GM21619 (cell line): ENCODE results near the gene NOX3.

Source experiments
- ATAC-seq: cut with Tn5 transposase; IDR thresholded peaks from one replicate; pipeline ENCODE4 v1.9.1; 2021; ENCODE audit not compliant: unreplicated experiment

NOX3 gene

DNA sequence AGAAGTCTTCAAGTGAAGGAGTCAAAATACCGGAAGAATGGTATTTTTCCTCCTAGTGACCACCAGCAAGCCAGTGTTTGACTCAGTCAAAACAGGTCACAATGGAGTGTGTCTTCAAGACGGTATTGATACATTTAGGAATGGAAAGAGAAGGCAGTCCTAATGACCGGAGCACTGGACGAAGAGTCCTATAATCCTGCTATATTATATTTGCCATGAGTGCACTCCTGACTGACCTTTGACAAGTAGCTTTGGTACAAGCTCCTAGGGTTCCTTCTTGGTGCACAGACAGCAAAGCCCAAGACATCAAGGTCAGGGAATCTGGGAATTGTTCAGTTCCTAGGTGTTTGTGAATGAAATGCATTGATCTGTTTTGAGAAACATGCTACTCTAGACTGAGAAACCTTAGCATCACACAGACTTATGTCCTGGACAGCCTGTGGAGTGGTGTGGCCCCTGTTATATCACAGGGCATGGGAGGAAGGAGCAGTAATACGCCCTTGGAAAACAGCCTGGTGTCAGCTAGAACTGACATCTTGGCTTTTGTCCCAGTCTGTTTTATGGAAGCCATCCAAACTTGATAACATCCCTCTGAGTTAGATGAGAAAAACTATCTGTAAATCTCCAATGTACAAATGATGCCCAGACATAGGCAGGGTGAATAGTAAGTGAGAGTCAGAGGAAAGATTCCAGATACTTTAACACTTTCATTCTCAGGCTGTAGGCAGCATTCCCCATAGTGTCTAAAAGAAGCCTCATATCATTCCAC lies 18.5 kb downstream of the NOX3 start:
- ATAC-seq = no peak

DNA sequence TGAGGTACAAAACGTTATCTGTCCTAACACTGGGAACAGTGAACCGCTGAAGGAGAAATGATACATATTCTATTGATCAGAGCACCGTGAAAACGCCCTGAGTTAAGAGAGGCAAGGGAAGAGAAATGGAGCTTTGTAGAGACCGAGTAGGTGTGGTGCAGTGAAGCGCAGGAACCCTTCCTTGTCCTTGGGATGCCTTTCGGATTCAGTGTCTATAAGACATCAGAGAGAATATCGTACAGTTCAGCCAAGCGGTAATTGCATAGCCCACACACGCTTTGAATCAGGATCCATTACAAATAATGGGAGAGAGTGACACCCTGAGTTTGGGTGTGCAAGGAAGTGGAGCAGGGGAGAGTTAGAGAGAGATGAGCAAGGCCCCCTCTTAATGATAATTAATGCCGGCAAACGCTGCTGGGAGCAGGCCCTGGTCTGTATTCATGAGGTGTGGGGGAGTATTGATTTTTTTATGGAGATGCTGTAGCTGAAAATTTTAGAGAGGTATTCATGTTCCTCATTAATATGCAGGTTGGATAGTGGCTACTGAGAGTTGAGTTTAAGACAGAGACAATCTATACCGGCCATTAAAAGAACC lies 20.7 kb downstream of the NOX3 start:
- no peak for ATAC-seq

DNA sequence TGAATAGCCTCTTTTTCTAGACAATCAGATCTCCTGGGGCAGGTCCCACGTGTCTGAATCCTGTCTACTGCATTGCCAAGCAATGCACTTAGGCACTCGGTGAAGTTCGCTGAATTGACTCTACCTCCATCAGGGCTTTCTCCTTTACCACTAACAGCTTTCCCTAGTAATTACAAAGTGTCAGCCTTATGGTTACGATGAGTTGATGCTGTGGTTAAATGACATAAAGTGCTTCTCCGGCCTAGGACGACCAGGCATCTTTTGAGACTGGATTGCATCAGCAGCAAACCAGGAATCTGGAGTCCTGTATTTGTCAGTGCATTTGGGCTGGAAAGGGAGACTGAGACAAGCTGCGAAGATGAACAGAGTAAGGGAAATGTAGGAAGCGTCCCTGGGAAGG lies 21.5 kb downstream of the NOX3 start:
- no peak for ATAC-seq

DNA sequence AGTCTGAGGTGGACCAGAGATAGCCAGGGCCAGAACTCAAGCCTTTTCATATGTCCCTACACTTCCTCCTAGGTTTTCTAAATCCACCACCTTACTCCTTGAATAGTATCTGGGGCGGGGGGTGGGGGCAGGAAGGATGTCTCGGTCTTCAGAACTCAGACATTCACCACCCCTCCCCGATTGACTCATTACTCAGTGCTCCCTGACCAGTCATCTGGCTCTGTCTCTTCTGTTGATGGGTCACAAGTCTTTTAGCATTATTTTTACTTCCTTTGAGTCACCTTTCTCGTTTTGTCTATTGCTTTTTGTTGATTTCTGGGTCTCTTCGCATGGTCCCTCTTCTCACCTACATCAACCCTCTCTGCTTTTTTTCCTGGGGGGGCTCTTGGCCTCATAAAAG lies 23.3 kb downstream of the NOX3 start:
- no peak for ATAC-seq

DNA sequence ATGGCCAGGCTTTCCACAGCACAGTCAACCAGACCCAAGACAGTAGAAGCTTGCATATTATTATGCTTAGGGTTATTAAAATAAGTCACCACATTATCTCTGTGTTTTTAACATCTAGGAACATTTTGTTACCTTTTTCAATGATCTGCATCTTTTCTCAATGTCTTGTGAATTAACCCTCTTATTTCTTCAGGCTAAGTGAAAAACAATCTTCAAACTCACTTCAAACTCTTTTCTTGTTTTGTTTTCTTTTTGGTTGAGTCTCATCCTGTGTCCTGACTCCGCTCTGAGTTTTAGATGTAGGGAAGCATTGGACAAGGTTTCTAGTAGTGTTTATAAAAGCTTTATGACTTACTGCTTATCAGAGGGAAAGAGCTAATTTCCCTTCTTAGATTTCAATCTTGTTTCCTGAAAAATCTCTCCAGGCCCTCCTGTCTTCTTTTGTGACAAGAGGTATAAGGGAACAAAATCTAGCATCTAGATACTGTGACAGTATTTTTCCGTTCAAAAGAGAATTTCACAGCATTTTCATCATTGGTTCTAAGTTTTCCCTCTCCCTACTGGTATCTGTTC lies 26.2 kb downstream of the NOX3 start:
- ATAC-seq = no peak

DNA sequence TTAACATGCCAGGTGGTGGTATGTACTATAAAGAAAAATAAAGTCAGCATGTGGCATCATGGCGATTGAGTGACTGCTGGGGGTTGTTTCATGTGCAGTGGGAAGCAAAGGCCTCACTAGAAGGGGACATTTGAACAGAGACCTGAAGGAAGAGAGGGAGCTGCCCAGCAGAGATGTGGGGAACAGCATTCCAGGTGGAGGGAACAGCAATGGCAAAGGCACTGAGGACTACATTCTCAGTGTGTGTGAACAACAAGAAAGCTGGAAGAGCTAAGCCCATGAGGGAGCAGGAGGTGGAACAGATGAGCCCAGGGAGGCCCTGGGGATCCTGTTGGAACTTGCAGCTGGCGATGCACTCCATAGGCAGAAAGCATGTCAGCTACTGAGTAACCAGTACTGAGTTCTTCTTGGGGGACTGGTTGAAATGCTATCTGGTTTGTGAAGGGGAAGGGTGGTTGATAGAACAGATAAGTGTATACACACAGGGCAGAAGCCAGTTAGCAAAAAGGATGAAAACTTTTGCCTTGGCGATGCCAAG lies 29.2 kb downstream of the NOX3 start:
- ATAC-seq = no peak

DNA sequence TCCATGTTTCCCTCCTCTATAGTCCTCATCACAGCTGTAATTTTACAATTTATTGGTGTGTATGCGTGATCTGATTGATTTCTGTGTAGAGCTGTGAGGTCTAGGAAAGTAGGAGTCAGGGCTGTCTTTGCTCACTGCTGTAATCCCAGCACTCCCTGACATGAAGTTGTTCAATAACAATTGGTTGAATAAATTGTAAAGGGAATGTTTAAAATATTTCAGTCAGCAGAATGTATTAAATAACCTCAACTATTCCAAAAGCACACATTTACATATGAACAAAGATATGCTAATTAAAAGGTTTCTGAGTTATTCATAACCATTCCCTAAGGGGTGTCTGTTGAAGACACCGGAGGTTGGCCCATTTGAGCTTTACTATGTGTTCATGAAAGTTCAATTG lies 31.5 kb downstream of the NOX3 start:
- ATAC-seq = no peak

DNA sequence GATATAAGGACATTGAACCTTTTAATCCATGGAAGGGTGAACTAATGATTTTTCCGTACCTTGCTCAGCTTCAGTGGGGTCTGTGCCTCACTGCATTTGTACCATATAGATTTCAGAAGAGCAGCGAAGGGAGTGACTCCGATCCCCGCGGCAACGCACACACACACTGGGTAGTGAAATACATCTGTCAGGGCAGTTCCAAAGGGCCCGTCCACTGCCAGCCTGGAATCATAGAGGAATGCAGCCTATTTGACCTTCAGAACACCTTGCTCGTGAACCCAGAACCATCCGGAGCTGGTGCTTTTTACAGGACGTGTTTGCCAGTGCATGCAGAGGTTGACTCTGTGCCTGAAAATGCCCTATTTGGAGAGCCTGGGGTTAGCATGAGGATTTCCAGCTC lies 33.0 kb downstream of the NOX3 start:
- no peak for ATAC-seq

DNA sequence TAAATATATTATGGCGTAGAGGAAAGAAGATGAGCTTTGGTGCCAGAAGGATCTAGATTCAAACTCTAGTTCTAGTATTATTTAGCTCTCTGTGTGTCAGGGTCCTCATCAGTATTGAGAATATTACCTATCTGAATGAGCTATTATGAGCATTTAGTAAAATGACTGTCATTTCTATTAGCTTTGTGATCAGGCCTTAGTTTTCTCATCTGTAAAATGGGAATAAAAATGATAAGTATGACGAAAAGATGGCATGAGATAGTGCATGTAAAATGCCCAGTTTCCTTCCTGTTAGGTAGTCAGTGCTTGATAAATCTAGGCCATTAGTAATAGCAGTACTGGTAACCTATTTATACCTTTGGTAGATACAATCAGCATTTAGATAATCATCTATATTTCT lies 35.1 kb downstream of the NOX3 start:
- no peak for ATAC-seq

DNA sequence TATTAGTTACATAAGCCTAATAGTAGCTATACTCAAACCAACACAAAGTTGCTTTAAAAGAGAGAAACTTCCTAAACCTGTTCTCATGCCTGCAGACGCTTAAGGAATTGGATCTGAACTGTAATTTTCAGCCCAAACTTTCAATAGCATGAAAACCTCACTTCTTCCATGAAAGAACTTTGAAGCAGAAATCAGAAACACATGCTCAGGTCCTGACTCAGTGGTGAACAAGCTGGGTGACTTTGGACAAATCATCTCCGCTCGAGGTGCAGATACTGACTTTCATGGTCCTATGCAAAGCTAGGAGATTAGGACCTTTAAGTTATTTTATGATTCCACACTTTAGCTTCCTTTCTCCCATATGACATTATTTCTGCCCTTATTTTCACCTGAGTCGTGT lies 36.5 kb downstream of the NOX3 start:
- ATAC-seq = no peak

DNA sequence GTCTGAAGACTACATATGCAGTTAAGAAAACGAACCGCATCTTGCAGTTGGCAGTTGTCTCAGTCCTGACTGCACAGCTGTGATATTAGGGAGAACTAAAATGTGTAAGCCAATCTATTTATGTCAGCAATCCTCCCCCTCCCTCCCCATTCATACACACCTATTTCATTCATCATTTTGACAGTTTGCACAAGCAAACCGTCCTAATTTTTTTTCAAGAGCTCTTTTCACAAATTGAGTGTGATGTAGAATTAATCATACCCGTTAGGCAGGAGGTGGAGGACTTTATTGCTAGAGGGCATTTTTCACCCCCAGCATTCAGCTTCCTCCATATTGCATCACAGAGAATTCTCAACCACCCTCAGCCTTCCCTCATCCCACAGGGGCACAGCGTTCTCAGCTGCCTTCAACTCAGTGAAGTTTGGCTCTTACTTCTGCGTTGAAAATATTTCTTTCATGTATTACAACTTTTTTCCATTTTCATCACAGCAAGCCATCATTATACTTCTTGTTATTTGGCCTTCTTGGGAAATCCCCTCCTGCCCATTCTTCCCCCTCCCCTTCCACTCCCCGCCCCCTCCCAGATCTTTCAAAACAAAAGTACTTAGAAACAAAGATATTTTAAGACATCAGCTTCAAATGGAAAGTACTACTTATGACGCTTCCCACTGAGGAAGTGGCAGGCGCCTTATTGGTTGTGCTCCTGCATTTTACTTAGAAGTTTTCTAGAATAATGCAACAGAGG lies 37.5 kb downstream of the NOX3 start:
- ATAC-seq = peak; percentile 62

DNA sequence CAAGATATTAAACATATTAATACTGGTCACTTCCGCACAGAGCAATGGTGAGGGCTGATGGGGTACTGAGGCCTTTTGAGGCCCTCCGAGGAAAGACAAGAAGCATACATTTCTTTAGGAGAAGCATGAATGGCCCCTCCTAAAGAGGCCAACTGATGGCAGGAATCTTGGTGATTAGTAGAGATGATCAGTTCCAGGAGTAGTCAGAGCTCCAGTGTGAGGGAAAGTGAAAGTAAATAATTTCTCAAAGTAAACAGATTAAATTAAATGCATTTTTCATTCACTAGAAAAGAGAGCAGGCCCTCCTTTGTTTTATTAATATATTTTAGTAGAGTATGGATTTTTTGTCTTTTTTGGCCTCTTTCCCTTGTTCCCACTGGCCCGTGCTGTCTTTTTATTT lies 38.2 kb downstream of the NOX3 start:
- no peak for ATAC-seq

DNA sequence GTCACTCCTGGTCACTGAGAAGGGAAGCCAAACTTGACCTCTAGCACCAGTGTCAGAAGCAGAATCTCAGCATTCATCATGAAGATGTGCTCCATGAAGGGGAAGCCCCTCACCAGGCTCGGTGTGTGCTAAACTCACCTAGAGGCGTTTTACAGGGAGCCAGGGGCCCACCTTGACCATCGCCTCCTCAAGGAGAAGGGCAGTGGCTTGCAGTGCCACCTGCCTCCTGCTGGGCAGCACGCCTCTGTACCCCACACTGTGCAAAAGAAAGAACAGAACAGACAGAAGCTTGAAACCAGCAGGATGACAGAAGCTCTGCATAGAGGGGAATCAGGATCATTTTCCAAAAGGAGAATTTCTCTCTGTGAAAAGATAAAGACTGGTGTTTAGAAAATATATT lies 39.7 kb downstream of the NOX3 start:
- no peak for ATAC-seq

DNA sequence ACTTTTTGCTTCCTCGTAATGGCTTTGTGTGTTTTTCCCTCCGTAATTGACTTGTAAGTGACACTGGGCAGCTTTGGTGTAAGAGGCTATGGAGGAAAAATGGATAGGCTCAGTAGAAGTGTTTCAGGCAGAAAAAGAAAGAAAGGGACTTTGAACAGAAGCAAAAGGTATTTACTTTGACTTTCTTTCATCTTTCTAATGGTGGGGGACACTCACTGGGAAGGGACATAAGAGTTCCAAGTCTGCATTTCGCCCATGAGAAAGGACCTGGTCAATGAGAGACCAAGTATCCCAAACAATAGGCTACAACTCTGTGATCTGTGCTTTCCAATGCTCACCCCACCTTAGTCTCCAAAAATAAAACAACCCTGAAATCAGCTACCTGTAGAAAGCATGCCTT lies 41.6 kb downstream of the NOX3 start:
- no peak for ATAC-seq

DNA sequence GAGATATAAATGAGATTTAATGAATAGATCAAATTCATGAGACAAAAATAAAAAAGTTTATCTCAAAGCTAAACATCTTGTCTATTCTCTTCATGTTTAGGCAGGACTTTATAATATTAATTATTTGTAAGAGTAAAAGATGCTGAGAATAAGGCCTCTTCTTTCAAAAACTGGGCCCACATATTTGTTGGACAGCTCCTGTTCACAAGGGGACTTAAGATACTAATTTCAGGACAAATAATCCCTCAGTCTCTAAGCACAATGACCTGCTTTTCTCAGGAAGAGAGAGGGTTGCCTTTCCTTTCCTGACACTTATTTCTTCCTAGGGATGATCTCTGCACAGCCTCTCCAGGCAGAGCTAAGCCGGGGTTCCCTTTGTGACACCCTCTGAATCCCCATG lies 43.3 kb downstream of the NOX3 start:
- no peak for ATAC-seq

DNA sequence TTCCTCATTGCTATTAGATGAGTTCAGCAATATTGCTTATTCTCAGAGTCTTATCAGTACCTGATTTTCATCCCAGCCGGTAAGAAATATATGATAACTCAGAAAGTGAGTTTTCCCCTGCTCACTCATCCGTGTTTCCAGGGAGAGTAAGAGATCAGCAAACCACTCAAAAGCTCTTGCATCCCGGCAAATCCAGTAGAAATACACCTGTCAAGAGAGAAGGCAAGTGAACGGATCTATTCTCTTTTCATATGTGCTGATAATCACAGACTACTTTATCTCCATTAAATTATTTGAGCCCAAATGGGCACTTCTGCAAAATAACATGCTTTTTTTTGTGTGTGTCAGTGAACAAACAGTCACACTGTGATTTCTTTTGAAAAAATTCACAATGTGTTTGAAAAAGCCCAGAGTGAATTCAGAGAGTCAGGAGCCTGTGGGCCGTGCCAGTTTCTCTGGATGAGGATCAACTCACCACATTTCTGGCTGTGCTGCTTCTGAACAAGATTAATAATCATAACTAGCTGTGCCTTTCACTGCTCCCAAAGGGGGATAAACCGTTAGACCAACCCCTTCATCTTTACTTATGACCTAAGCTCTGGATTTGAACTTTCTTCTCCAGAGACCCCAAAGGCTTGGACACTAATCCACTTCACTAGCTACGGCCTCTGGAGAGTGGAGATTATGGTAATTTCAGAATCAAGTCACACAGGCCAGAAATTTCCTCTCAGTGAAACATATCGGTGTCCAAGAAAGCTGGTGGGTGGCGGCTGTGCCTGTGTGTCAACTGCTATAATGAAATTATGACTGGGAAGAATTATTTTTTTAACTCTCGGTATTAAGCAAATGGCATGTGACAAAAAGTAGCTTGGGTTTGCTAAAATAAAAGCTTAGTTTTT lies 44.2 kb downstream of the NOX3 start:
- no peak for ATAC-seq

DNA sequence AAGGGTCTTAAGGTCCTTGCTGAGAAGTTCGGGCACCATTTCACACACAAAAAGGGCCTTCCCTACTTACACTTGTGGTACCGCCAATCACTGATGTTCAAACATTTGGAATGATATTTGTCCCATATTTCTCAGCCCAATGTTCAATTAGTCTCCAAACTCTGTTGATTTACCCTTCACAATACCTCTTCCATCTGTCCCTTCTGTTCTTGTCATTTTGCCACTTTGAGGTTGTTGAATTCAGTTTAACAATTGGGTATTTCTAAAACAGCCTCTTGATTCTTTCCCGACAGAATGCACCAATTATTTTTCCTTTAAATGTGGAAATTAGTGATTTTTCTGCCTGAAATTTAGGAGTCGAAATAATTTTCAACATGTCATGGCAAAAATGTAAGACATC lies 46.2 kb downstream of the NOX3 start:
- no peak for ATAC-seq

DNA sequence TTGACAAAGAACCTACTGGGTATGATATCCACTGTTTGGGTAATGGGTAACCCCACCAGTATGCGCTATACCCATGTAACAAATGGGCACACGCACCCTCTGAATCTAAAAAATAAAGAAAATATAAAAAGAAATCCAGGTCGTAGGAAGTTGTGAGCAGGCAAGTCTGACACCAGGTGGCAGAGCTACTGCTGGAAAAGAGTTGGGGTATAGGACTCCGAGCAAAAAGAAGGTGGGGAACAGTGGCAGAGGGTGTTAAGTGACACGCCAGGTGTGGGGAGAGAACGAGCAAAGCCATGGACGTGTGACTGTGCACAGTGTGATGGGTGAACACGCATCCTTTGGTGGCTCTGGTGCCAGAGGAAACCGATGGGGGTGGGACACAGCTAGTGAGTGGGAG lies 46.7 kb downstream of the NOX3 start:
- no peak for ATAC-seq

DNA sequence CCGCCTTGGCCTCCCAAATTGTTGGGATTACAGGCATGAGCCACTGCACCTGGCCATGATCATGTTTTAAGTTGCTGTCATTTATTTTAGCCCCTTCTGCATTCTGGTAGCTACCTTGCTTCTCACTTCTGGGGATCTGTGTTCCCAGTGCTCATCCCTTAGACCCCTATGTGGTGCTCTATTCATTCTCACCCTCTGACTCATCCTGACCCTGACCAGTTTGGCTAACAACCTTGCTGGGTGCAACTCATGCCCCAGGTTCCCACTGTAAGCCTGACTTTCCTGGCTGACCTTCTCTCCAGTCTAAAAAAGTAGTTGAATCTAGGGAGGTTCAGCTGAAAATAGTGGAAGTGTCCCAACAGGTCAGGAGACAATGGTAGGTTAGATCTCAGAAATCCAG lies 47.4 kb downstream of the NOX3 start:
- ATAC-seq = no peak

DNA sequence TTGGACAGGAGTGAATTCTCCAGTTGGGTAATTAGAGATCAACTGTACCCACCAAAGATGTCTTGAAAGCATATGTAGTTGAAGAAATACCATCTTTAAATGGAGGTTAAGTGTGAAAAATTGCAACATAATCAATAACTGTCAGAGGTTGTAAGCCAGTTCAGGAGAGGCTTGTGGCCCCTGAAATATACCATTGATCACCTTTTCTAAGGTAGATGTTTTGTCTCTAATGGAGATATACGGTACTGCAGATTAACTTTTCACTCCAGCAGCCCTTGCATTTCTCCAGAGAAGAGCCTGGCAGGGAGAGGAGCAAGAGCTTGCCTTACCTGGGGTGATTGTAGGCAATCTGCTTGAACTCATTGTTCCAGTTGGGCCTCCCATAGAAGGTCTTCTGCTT lies 48.8 kb downstream of the NOX3 start:
- no peak for ATAC-seq

DNA sequence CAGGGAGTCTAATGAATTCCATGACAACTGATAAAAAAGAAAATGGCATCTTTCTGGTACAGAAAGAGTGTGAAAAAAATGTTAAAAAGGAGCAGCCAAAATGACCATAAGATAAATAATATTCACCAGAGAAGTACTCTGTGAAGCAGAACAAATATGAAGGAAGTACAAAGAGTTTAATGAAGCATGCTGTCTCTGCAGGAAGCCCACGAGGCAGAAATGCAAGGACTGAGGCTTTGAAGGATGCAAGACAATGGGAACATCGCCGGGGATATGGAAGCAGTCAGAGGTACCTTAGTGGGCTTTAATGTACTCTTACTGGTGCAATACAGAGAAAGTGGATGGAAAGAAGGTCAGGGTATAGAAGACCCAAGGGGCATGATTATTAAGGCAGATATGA lies 50.7 kb downstream of the NOX3 start:
- ATAC-seq = no peak
